ENCODE data around the gene PDPN.

- TF ChIP-seq EZH2 (IDR thresholded peaks at IDR 0.05; ENCODE audit: insufficient read depth, poor library complexity, severe bottlenecking): no peak
- no peak for TF ChIP-seq EZH2phosphoT487 (IDR thresholded peaks at IDR 0.05; ENCODE audit: insufficient read depth, low read depth)
Measured at GRCh38 chr1:13576926-13577325, 6.7 kb upstream of the PDPN start.
